ENCODE measurements around the gene LRP5. TPM values are rescaled to one million over a fixed set of nuclear protein-coding genes. Genes with fewer than 3 reads are reported as not detected.

The LRP5 gene
- total and polyA plus RNA-seq, 9 of the 15 experiments (the other 6 are each of a cell fraction or from before 2014, with no cell fraction given) = 0.48 to 44.2 (median 13.5) TPM

DNA sequence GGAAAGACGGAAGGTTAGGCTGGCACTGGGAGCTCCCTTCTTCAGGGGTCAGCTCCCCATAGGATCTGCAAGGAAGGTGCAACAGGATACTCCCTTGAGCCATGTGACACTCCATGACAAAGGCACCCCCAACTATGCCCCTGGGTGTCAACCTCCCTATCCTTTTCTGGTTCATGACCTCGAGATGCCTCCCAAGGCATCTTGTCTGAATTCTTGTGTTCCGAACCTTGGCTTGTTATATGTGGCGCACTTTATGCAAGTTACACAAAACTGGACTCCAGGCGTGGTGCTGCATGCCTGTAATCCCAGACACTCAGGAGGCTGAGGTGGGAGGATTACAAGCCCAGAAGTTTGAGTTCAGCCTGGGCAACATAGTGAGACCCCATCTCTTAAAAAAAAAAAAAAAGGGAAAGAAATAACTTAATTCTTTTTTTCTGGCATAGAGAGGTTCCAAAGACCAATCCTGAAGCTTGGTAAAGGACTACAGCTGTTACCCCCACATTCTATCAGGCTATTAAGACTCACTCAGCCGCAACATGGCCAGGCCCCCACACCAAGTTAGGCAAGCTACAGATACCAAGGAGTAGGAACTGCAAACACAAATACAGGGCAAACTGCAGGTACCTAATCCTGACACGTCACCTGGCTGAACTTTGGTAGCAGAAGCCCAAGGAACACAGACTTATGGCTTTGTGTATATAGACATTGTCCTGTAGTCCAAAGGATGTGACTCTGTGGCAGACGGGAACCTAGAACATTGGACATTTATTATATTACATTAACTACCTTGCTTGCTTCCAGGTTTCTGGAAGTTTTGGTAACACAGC, 42.0 kb upstream of the LRP5 start (continued):
- TF ChIP-seq GABPA (tag; conservative IDR thresholded peaks at IDR 0.05; ENCODE audit: low read depth) = no peak
- TF ChIP-seq ZBTB12 (CRISPR knock-in tag; IDR thresholded peaks at IDR 0.05) = 0 out of 2 replicates have a peak, but pooled peaks have one; percentile 25
- TF ChIP-seq POLR2H (tag; IDR thresholded peaks at IDR 0.05; ENCODE audit: low read depth) = peak; percentile 9
- TF ChIP-seq ZC3H8 (IDR thresholded peaks at IDR 0.05) = no peak
- no peak for TF ChIP-seq RUNX1 (IDR thresholded peaks at IDR 0.05; ENCODE audit: low read depth)
- no peak for TF ChIP-seq ZSCAN29 (IDR thresholded peaks at IDR 0.05)
- no peak for TF ChIP-seq NBN (IDR thresholded peaks at IDR 0.05; ENCODE audit: low read depth)

DNA sequence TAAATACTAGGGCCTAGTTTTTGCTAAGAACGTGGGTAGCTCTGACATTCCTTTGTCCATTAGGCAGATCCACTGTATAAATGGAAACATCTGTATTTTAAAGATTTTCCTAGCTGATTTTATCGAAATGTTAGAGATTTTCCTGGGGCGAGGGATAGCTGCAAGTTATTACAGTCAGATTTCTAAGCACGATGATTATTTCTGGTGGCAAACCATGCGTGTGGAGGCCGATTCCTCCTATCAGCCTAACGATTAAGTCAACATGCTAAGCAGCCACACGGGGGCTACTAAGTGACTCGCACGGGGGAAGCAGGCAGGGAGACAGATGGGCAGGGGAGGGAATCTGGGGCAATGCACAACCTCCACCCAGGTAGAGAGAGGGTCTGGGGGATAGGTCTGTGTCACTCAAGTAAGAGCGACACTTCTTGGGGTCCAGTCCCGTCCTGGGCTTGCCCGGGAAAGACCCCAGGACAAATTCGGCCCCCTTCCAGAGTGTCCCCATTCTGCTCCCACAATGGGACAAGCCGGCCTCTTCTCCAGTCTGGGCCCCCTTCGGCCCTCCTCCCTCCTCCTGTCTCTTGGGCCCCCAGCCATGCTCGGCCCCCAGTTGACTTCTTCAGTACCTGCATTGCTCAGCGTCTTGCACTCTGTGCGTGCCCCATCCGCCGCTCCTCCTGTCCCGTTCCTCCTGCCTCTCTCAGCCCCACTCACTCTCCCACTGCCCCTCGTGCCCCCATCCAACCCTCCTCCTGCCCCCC, 41.2 kb upstream of the LRP5 start:
- Histone ChIP-seq H3K27ac (ENCODE audit: extremely low read depth, low read depth, low read length) (peak overlapping the region; percentile 97), H3K4me1 (replicated peaks in 1 of 2; ENCODE audit: control insufficient read depth in 2 of 2, insufficient read depth in 2 of 2, low read length in 2 of 2) (peaks cover 22 to 42% of the 10 kb centered on the region in 2 experiments), H4K20me1 (replicated peaks; ENCODE audit: control insufficient read depth, insufficient read depth, low read length) (no peaks in the 10 kb centered on the region), H2AFZ (ENCODE audit: low read depth, low read length) (peak overlapping the region; percentile 64), H3K9me3 (replicated peaks; ENCODE audit: control insufficient read depth, insufficient read depth, low read depth, low read length) (no peaks in the 10 kb centered on the region), H3K4me3 (peak overlapping the region; percentile 90), H3K36me3 (ENCODE audit: control insufficient read depth, insufficient read depth, low read length) (peaks cover 42% of the 10 kb centered on the region; the same call in 2 of the 3 replicates), H3K79me2 (ENCODE audit: control insufficient read depth, insufficient read depth, low read length) (peaks cover 48% of the 10 kb centered on the region), H3K9ac (ENCODE audit: insufficient read depth in 1 of 2, low read depth in 2 of 2, low read length in 2 of 2) (peak overlapping the region; percentile 97 to 98), H3K27me3 (ENCODE audit: control insufficient read depth in 2 of 2, insufficient read depth in 2 of 2, low read length in 2 of 2) (no peaks in the 10 kb centered on the region), H3K4me2 (ENCODE audit: insufficient read depth, low read length) (peak overlapping the region; percentile 92), H3K9me1 (ENCODE audit: control insufficient read depth, insufficient read depth, low read length) (peaks cover under 1% of the 10 kb centered on the region)
- ATAC-seq (peak; percentile 77), FAIRE-seq (peak; percentile 71), DNase-seq (ENCODE audit: extremely low read depth in 1 of 4, low spot score in 3 of 4) (peak; percentile 62 to 87 (median 78))
- intact Hi-C loops (cut with micrococcal nuclease) (no loop called here), in situ Hi-C loops (cut with MboI) (no loop called here)
- BruUV-seq (replicated peaks) = TSS peak; percentile 58
- ChIA-PET POLR2A (interaction anchor here (0.6 to 4.8 kb wide), 14 partner anchors 11 to 244 kb away, joined by 3 to 25 read pairs (median 4); no protein-coding TSS in a partner anchor), CTCF (ENCODE audit: low intra/inter-chr PET ratio) (interaction anchor here (0.7 to 1.2 kb wide), 3 partner anchors 27 to 112 kb away, joined by 3 to 4 read pairs (median 3); partner anchors contain the start of gene KMT5B)
- WGBS (ENCODE audit: insufficient coverage, low coverage, missing lambda C conversion rate) = under 1% methylated on average over 22 of the region's 23 CpGs
- TF ChIP-seq FOXP1 (CRISPR knock-in tag; IDR thresholded peaks at IDR 0.05) (peak; percentile 79), MYNN (IDR thresholded peaks at IDR 0.05) (peak; percentile 29; the same call in 1 of the 2 replicates), MYNN (CRISPR knock-in tag; IDR thresholded peaks at IDR 0.05) (no peak), SMARCA5 (IDR thresholded peaks at IDR 0.05) (0 out of 2 replicates have a peak, but pooled peaks have one; percentile 41), CBFA2T3 (IDR thresholded peaks at IDR 0.05) (0 out of 2 replicates have a peak, but pooled peaks have one; percentile 11), SMAD4 (CRISPR knock-in tag; conservative IDR thresholded peaks at IDR 0.05) (0 out of 2 replicates have a peak, but pooled peaks have one; percentile 13), ZFP36 (IDR thresholded peaks at IDR 0.05; ENCODE audit: low read depth, low read length, partially characterized antibody) (no peak), ZNF584 (CRISPR knock-in tag; IDR thresholded peaks at IDR 0.05; ENCODE audit: low read depth) (peak; percentile 81; the same call in 1 of the 2 replicates), RAD21 (CRISPR knock-in tag; conservative IDR thresholded peaks at IDR 0.05 in 1 of 2, IDR thresholded peaks at IDR 0.05 in 1 of 2) (peak; percentile 42 to 48)
- TF ChIP-seq, protein P1, sequence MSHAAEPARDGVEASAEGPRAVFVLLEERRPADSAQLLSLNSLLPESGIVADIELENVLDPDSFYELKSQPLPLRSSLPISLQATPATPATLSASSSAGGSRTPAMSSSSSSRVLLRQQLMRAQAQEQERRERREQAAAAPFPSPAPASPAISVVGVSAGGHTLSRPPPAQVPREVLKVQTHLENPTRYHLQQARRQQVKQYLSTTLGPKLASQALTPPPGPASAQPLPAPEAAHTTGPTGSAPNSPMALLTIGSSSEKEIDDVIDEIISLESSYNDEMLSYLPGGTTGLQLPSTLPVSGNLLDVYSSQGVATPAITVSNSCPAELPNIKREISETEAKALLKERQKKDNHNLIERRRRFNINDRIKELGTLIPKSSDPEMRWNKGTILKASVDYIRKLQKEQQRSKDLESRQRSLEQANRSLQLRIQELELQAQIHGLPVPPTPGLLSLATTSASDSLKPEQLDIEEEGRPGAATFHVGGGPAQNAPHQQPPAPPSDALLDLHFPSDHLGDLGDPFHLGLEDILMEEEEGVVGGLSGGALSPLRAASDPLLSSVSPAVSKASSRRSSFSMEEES (CRISPR knock-in tag; IDR thresholded peaks at IDR 0.05) = no peak

All from K562 (cell line).